HEK293T (cell line): ENCODE results near the gene ADD1.

Source experiments
- FOXK2 ChIP-seq: fragments of 450-650 bp; IDR thresholded peaks from 2 replicates; pipeline ENCODE4 v1.6.1; 2016; ENCODE audit warnings: mild to moderate bottlenecking
- L3MBTL2 ChIP-seq: fragments of 450-650 bp; conservative IDR thresholded peaks from 2 replicates; pipeline ENCODE4 v1.6.1; 2016; ENCODE audit warnings: mild to moderate bottlenecking
- ZNF384 ChIP-seq: fragments of 450-650 bp; IDR thresholded peaks from 2 replicates; pipeline ENCODE4 v1.6.1; 2016
- TF ChIP-seq, protein P1 (sequence below): fragments of 450-650 bp; IDR thresholded peaks from 2 replicates; pipeline ENCODE4 v1.6.1; 2016

DNA sequence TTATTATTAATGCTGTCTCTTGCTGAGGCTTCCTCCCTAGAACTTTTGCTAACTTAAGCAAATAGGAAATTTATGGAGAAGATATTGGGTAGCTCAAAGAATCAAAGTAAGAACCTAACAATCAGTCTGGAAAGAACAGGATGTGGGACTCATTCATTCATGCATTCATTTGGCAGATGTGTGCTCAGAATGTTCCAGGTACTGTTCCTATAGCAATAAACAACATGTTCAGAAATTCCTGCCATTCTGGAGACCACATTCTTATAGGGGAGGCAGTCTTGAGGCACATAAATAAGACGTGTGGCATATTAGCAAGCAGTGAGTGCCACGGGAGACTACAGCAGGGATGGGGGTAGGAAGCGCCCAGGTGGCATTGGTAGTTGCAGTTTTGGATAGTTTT is 124.7 kb downstream of the ADD1 start:
- TF ChIP-seq, protein P1, sequence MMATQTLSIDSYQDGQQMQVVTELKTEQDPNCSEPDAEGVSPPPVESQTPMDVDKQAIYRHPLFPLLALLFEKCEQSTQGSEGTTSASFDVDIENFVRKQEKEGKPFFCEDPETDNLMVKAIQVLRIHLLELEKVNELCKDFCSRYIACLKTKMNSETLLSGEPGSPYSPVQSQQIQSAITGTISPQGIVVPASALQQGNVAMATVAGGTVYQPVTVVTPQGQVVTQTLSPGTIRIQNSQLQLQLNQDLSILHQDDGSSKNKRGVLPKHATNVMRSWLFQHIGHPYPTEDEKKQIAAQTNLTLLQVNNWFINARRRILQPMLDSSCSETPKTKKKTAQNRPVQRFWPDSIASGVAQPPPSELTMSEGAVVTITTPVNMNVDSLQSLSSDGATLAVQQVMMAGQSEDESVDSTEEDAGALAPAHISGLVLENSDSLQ: no peak
- TF ChIP-seq ZNF384: no peak
- no peak for TF ChIP-seq L3MBTL2
- TF ChIP-seq FOXK2: no peak
